ENCODE results near the gene NCAN.

GRCh38 chr19:19230999-19231398 is 19.2 kb downstream of the NCAN start:
- TF ChIP-seq POLR2A (IDR thresholded peaks at IDR 0.05) (no peak), CTCF (IDR thresholded peaks at IDR 0.05) (no peak)

All from right lobe of liver (tissue), 4 donors.